Medulla oblongata (tissue), 1 donor: ENCODE data around the gene CFAP92.
A peak's percentile ranks its signal among the peaks of the same experiment; 100 is the strongest.

Experiments
- DNase-seq: peaks from one replicate; pipeline ENCODE4 v3.0.0-alpha.2; 2015; ENCODE audit errors: extremely low spot score

Gene CFAP92

GRCh38 chr3:128864849-128865804, 128.7 kb downstream of the CFAP92 start:
- peak; percentile 66 for DNase-seq

- DNase-seq, result peak; percentile 83
Observed at GRCh38 chr3:128864351-128864811, 129.5 kb downstream of the CFAP92 start.

- no peak for DNase-seq
Observed at GRCh38 chr3:128863560-128863959, 130.3 kb downstream of the CFAP92 start.

- DNase-seq, result no peak
Observed at GRCh38 chr3:128861491-128861890, 132.4 kb downstream of the CFAP92 start.
